Measurements from ENCODE around the gene CNGA1.

CNGA1 gene

DNA sequence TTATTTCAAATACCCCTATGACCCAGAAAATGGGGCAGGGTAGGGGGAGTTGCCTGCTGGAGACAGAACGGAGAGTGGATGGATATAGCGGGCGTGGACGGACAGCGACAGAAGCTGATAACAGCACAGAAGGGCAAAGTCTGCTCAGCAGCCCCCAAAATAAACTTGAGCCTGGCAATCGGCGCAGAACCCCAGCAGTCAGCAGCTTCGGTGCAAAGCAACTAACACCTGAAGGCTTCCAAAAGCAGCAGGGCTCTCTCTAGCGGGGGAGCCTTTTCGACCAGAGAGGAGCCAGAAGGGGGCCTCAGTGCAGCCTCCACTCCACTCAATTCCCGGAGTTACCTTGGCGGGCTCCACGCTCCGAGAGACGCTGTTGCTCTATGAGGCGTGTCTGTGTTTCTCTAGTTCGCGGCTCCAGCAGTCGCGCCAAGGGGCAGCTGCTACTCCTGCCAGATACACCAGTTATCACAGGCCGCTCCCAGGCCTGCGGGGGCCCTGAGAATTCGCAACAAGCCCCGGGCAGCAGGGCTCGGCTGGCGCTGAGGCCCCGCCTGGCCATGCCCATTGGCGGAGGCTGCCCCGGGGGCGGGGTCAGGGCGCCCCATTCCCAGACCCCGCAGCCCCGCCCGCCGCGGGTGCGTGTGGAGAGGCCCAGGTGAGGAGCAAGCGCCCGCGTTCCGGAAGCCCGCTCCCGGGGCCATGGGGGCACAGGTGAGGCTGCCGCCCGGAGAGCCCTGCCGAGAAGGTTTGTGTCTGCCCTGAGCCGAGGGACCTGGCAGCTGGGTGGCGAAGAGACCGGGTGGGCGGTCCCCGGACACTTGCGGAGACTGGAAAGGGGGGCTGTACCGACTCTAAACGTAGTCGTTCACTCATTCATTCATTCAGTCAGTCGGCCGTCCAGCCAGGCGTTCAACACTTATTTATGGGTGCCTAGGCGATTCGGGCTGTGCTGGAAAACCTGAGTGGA, at the start of gene CNGA1, which contains the start of gene NIPAL1:
CNGA1 (minus strand) TSS at position 541 of the 967 bp plus-strand sequence. CDS start 63,992 bp downstream, outside the sequence.
NIPAL1 (plus strand) TSS at position 632 of the 967 bp plus-strand sequence; CDS start at position 700, 68 bp downstream.
- peak; percentile 35 for DNase-seq (ENCODE audit: low read depth, low spot score)

DNA sequence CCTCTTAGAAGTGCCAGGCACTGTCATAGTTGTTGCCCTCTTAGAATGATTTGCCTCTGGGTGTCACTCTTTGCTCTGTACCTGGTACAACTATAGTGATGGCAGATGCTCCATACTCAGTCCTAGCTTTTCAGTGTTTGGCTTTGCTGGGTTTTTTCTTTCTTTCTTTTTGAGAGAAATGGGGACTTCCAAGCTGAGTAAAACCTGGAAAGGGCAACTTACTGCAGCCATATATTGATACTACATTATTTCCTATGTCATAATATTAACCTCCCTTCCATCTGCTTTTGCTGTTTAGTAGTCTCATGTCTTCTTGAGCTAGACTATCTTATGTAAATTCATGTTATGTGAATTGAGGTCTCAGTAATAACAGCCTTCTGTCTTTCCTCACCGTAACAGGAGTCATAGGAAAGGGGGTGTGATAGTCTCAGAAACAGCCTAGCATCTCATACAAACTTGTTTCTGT, 49.1 kb upstream of the CNGA1 start:
- no peak for DNase-seq (ENCODE audit: low read depth, low spot score)

- no peak for DNase-seq (ENCODE audit: low read depth, low spot score)
Measured at GRCh38 chr4:48064349-48064748, 47.9 kb upstream of the CNGA1 start.

GRCh38 chr4:48058617-48059530, 42.4 kb upstream of the CNGA1 start:
- DNase-seq (ENCODE audit: low read depth, low spot score), result no peak

DNA sequence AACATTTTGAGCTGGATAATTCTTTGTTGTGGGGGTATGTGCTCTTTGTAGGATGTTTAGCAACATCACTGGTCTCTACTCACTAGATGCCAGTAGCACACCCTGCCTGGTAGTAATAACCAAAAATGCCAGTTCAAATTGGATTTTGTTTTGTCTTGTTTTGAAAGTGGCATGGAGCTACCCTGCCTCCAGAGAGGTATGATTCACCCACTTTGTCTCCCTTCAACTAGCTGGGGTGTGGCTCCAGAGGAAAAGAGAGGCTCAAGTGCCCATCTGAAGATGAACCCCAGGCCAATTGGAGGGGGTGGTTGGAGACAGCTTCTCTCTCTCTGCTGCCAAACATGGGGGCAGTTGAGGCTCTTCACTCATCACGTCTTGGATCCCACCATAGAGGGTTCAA, 34.6 kb upstream of the CNGA1 start:
- DNase-seq (ENCODE audit: low read depth, low spot score), result no peak

GRCh38 chr4:48049483-48049882, 33.0 kb upstream of the CNGA1 start:
- no peak for DNase-seq (ENCODE audit: low read depth, low spot score)

DNA sequence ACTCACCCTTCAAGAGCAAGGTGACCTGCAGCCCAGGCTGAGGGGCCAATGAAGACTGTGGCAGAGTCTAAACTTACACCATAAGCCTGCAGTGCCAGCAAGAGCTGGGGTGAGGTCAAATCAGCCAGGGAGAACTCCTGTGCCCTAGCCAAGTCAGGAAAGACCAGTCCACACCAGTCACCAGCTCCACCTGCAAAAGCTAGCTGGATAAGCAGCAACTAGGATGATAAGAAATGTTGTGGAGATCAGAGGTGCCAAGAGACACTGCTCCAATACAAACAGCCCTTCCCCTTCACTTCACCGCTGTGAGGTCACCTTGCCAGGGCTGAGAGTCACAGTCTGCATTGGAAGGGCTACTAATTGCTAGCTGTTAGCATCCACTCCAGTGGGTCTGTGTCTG, 31.4 kb upstream of the CNGA1 start:
- DNase-seq (ENCODE audit: low read depth, low spot score), result no peak

- DNase-seq (ENCODE audit: low read depth, low spot score), result no peak
Measured at GRCh38 chr4:48047421-48047844, 31.0 kb upstream of the CNGA1 start.

- DNase-seq (ENCODE audit: low read depth, low spot score), result no peak
Measured at GRCh38 chr4:48046059-48046458, 29.6 kb upstream of the CNGA1 start.

DNA sequence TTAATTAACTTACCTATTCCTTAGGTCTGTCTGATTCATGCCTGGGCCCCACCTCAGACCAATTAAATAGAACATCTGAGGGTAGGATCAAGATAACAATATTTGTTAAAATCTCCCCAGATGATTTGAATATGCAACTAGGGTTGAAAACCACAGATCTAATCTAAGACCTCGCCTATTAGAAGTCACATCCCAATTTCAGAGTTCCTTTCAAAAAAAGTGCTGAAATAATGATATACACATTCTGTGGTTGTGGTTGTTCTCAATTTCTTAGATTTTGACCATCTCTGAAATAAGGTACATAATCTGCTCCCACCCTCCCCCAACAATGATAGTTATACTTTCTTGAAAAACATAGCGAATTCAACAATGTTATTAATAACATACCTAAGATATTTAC, 27.8 kb upstream of the CNGA1 start:
- DNase-seq (ENCODE audit: low read depth, low spot score), result no peak

DNA sequence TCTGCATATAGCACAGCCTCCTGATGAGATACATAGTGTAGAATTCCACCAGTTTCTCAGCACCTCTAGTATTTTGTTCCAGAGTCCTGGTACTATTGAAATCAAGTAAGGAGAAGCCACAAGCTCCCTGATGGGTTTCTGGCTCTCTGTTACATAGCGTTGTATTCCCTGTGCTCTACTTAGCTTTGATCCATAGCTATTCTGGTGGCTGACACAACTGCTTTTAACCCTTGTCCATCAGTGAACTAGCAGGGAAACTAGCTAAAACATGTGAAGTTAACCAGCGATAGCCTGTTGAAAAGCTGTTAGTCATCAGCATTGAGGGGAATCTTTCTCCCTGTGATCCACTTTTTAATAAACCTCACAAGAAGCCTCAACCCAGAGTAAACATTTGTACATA, 27.0 kb upstream of the CNGA1 start:
- DNase-seq (ENCODE audit: low read depth, low spot score), result no peak

DNA sequence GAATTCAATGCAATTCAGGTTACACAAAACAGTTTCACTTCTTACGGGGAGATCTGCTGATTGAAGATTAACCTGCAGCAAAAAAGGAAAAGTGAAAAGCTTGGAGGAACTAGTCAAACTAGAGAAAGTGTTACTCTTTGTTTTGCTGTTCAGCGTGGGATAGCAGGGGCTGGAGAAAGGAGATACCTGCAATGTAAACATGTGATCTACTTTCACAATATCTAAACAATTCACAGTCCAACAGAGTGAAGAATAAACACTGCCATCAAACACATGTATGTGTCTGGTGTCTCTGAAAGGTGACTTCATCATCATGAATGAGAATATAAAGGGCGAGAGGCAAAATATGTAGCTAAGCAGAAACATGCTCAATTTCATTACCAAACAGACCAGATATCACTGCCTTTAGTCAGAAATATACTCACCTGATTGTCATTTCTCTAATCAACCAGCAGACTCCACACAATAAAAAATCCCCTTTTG, 26.5 kb upstream of the CNGA1 start:
- no peak for DNase-seq (ENCODE audit: low read depth, low spot score)

- DNase-seq (ENCODE audit: low read depth, low spot score), result no peak
Measured at GRCh38 chr4:48041535-48042137, 25.2 kb upstream of the CNGA1 start.

DNA sequence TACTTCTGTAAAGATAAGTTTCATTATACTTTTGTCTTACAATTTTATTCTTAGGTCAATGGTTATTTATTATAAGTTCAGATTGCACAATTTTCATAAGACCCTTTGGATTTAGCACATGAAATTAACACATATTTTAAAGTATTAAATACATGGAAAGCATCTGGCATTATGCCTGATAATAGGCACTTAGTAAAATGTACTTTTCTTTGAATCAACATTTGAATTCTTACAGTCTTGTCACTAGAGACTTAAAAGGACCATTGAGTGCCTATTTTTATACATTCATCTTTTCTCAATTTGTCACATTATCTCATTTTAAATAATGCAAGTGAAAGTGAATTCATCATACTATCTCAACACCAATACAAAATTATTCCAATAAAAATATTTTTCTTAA, 23.1 kb upstream of the CNGA1 start:
- no peak for DNase-seq (ENCODE audit: low read depth, low spot score)

DNA sequence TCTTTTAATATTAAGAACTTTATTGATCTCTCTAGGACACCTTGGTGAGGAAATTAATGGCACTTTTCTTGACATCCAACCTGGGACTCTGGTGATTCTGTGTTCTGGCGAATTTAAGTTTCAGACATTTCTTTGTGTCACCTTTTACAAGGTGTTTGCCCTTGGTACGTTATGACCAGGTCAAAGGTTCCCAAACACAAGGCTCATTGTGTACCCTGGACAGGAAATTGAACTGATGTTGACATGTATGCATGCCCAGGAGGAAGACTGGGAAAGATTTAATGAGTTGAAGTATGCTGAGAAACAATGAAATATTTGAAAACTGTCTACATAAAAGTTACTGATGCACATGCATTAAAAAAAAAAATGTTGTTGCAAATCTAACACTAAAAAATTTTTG, 22.2 kb upstream of the CNGA1 start:
- no peak for DNase-seq (ENCODE audit: low read depth, low spot score)

DNA sequence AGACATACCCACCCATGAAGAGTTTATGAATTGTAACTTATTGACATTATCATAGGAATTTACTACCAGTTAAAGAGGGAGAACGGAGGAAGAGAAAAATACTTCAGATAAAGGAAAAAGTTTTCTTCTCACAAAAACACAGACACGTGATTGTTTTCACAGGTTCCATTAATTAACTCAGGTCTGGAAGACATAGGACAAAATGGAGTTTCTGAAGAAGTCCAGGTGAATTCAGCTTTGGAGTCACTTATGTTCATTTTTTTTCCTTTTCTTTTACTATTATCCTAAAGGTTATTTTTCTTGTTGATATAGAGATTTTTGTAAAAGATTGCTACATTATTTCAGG, 20.6 kb upstream of the CNGA1 start:
- no peak for DNase-seq (ENCODE audit: low read depth, low spot score)

DNA sequence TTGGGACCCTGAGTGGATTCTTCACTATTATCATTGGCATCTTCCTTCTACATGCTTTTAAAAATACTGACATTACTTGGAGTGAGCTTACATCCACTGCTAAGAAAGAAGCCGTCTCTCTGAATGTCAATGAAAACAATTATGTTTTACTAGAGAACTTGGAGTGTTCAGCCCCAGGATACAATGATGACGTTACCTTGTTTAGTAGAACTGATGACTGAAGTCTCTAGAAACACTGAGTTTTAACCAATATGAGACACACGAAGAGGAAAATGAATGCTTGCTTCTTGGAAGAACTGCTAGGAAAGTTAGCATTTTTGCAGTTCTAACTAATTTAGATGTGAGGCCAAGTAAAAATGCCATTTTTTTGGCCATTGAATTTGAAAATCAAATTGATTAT, 19.5 kb upstream of the CNGA1 start:
- no peak for DNase-seq (ENCODE audit: low read depth, low spot score)

DNA sequence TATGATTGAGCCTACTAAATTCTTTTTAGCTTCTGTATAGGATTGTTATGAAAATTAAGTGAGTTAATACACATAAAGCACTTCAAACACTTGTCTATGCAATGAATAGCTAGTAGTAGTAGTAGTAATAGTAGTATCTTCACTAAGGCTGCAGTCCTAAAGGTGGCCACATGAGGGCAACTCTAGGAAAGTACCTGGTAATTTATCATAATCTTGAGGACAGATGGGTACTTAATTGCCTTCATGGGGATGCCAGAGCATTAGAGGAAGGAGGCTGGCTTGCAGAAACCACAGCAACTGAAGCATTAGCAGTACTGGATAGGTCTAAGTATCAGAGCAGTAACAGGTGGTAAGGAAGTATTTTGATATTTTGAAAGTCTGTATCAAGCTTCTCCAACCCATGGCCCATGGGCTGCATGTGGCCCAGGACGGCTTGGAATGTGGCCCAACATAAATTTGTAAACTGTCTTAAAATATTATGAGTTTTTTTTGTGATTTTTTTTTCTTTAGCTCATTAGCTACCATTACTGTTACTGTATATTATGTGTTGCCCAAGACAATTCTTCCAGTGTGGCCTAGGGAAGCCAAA, 17.4 kb upstream of the CNGA1 start:
- no peak for DNase-seq (ENCODE audit: low read depth, low spot score)

DNA sequence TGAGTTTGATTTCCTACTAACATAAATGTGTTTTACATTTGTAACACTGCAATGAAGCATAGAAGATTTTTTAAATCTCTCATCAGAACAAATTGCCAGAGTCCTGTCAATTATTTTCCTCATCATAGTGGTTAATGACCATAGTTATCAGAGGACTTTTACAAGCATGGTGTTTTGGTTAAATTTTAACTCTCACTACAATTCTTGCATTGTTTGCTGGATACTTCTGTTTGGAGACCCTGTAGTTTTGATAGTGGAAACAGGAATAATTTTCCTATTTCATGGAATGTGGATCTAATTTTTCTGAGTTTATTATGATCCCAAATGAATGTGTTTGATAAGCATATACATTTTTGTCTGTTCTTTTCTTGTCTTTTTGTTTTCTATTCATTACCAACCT, 16.9 kb upstream of the CNGA1 start:
- DNase-seq (ENCODE audit: low read depth, low spot score), result no peak

GRCh38 chr4:48032721-48033120, 16.2 kb upstream of the CNGA1 start:
- DNase-seq (ENCODE audit: low read depth, low spot score), result no peak

DNA sequence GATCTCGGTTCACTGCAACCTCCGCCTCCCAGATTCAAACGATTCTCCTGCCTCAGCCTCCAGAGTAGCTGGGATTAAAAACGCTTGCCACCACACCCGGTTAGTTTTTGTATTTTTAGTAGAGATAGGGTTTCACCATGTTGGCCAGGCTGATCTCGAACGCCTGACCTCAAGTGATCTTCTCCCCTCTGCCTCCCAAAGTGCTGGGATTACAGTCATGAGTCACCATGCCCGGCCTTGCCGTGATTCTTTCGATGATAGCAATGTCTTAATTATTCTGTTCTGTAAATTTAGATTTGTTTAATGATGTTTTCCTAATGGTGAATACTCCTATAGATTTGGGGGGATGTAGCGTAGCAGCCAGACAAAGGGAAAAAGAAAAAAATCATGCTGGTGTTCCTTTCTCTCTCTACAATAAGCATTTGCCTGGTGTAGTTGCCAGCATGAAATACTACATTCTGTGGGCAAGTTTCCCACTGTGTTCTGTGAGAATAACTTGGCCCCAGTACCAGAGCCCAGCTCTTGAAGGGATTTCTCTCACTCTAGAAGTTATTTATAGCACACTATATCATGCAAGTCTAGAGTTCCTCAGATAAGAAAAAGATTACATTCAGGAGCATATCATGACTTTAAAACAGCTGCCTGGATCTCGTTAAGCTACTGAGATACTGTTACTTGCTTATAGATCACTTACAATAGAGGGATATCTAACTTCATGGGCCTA, 15.5 kb upstream of the CNGA1 start:
- no peak for DNase-seq (ENCODE audit: low read depth, low spot score)

All from iPS DF 19.7 (cell line).